Activated gamma-delta T cell treated with Interleukin-2 at 50 U/mL for 16 hours (primary cell): Measurements from ENCODE around the gene POU6F2.
"Not testable (repeated sequence)": the region's sequence is repeated elsewhere in the genome, so short reads cannot be mapped to it uniquely, and the experiment has no call there.

Source experiments
- DNase-seq: peaks from one replicate; pipeline ENCODE4 v3.0.0-alpha.2; 2020

The POU6F2 gene

DNA sequence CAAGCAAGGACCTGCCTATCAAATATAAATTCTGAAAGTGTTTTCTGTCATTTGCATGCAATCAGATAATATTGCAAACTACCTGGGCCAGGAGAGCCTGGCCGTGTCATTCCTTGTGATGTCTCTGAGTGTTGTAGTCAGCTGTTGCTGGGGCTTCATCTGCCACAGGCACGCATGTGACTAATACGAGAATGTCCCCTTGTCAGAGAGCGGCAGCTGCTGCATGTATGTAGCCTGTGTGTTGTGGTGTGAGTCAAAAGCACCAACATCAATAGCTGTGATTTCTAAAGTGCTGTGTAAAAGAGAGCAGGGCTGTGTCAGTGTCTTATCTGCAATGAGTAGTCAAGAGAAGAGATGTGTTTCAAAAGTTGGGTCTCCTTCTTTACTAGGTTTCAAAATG, 155.4 kb downstream of the POU6F2 start:
- DNase-seq: no peak

DNA sequence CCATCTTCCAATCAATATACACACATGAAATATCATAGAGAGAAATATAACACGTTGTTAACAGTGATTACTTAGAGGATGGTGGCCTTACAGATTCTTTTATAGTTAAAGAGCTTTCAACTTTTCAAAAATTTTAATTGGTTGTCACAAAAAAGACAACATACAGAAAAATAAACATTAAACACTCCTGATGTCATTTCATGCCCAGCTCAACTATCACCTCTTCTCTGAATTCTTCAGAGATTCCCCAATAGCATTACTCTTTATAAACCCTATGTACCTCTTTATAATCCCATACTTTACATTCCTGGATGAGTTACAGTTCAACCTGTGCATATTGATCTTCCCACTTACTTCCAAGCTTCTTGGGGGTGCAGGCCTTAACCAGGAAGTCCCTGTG, 159.8 kb downstream of the POU6F2 start:
- DNase-seq: no peak

DNA sequence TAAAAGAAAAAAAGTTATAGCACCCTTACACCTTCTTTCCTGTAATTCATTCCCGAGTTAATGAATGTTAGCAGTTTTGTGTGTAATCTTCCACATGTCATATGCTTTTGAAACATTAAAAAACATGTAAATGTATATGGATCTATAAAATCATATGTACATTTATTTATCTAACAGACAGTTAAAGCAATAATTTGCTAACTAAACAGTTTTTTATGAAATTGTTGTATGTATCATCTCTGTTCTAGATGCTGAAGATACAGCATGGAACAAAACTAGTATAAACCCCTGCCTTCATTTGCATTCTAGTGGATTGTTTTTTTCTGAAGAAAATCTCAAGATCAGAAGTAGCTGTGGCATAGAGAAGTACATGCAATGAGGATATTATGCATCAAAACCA, 165.0 kb downstream of the POU6F2 start:
- DNase-seq: no peak

DNA sequence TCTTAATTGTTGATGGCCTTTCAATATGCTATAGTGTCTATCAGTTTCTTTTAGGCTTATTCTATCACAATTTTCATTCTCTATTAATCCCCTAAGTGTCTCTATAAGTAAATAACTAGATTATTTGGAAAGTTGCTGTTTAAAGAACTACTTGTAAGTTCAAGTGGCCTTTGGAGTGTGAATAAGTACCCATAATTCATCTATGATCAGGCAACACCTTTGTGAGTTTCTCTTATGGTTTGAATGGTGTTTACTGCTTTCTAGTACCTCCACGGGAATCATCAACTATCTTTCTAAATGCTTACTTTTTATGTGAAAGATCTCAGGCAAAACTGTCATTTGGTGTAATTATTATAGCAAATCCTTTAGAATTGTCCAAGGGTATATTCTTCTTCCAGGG, 166.7 kb downstream of the POU6F2 start:
- no peak for DNase-seq

DNA sequence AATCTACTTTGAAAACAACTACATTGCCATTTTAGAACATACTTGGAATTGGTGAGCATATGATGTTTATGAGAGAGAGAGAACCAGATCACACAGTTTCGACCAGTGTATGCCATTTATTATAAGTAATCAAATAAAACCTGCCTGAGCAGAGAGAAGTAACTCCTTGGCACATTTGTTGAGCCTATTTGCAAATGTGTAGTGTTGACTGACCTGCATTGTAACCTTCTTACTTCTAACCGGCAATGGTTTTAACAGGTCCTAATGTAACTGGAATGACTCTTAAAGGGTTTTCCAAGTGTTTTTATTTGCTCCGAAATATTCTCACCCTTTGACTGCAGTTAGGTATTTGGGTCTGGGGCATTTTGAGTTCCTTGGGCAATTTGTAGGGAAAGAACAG, 167.6 kb downstream of the POU6F2 start:
- no peak for DNase-seq

DNA sequence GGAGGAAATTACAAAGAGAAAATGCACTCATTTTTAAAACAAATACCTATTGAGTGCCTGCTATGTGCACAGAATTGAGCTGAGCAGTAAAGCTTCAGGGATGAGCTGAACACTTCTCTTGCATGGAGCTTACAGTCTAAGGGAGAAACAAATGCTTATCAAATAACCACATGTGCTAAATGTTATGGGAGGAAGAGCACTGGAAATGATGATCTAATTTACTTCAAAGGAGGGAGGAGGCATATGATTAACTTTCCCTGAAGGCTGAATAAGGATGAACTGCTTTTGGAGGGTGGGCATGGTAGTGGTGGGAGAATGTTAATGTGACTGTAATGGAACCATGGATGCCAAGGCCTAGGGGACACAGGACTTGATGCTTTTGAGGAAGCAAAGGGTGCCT, 168.2 kb downstream of the POU6F2 start:
- DNase-seq: no peak

DNA sequence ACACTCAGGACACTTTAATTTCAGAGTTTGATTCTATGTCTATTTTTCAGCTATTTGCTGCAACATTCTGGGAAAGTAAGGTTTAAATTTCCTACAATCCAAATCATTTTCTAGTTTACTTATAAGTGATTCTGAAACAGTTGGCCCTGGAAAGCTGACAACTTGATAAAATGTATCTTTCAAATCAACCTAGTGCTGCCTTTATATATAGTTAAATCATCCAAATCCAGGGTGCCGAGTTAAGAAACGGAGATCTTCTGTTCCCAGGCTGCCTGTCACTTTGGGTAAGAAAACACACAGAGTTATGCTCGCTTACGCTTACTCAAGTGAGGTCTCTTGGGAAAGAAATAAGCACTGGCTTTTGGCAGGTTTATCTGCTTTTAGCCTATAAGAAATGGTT, 175.0 kb downstream of the POU6F2 start:
- no peak for DNase-seq

DNA sequence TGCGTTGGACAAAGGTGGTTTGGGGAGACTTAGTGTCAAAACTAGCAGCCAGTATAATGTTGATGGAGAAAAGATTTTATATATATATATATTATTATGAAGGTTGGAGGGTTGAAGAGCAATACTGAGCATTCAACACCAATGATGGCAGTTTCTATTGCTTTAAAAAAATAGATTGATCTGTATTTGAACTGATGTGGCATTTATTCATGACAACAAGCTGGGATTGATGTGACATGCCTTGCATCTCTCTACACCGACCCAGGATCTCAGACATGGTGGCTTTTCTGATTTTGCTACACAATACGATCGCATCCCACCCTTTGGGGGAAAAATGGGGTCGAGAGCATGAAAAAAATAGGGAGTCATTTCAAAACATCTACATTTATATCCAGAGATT, 175.4 kb downstream of the POU6F2 start:
- no peak for DNase-seq

DNA sequence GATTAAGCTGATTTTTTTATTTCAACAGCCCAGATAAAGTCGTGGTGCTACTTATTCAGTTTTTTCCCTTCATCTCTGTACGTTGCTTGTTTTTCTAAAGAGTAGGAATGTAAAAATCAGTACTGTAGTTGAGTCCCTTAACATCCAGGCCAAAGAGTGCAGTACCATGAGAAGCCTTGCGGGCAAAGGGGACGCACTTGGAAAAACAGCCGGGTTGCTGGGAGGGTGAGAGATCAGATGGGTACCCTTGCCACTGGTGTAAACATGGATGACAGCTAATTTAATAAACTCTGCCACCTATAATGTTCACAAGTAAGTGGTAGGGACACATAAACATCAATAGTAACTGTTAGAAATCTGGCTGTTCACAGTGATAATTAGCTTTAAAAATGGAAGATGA, 175.9 kb downstream of the POU6F2 start:
- DNase-seq: no peak

DNA sequence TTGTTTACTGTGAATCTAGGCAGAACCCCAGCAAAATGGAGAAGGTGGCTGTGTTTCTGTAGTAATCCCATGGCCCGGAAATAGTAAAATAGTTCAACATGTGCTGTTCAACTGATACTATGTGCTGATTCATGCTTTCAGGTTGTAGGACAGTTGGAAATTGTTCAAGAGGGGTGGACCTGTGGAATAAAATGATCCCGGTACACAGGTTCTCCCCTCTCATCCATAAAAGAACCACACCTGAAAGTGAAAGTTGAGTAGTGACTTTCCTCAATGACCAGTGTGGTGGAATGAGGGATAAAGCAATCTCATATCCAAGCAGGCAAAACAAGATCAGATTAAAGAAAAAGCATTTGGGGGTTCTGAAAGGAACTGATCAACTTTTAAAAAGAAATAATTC, 177.1 kb downstream of the POU6F2 start:
- DNase-seq: no peak

DNA sequence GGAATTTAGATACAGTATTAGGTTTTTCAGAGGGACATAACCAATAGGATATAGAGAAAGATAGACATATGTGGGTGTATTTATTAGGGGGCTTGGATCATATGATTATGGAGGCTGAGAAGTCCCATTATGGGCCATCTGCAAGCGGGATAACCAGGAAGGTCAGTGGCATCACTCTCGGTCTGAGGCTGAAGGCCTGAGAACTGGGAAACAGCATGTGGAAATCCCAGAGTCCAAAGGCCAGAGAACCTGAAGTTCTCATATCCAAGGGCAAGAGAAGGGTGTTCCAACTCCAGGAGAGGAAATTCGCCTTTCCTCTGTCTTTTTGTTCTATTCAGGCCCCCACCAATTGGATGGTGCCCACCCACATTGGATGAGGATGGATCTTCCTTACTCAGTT, 180.7 kb downstream of the POU6F2 start:
- no peak for DNase-seq

DNA sequence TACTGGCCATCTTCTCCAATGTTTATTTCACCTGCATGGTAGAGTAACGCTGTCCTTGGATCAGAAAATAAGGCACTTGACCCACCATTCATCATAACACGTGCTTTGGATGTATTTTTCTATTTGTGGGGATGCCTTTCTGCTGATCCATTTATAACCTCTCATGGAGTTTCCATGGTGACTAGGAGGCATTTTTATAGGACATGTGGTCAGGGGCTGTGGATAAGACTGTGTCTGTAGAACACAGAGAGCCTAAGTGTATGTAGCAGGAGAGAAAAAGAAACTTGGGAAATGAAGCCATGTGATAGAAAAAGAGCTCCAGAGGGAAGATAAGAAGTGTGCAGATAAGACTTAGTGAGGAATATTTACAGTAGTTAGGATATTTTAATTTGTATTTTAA, 184.2 kb downstream of the POU6F2 start:
- no peak for DNase-seq

DNA sequence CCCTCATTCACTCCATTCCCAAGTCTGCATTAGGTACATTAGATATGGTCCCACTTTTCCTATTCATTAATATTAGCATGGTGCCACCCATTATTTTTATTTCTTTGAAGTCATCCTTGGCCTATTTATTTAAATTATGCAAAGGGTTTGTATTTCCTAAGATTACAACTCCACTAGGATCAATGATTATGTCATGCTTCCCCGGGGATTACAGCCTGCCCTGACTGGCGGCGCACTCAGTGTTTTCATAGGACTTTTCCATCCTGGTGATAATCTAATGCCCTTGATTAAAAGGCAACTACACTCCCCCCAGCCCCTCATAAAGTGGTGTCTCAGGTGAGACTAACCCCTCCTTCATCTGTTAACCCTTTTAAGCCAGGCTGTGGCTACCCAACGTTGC, 187.2 kb downstream of the POU6F2 start:
- DNase-seq: no peak

DNA sequence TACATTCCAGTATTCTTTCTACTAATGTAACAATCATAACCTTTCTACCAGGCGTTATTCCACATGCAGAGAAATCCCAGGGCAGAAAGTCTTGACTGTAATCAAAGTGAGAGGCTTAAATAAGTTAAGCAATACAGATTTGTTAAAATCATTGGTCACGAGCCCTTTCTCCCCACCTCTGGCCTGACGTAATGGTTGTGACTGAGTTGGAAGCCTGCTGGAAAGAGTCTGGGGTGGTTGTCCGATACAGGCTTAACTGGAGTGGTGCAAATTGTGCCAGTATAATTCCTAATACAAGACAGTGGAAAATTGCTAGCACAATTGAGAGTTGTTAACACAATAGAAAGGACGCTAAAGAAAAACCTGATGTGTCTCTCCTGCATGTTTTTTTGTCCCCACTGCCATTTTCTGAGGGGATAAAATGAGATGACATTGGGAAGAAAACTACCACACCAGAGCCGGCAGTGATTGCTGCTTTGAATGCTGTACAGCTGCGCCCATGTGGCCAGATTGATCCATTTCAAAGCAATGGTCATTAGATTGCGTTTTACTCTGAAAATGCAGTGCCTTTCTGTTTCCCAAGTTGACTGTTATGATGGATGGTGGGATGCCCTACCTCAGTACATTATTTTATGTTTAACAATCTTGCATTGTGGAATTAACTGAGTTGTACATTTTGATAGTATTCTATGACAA, 190.8 kb downstream of the POU6F2 start:
- DNase-seq: no peak

DNA sequence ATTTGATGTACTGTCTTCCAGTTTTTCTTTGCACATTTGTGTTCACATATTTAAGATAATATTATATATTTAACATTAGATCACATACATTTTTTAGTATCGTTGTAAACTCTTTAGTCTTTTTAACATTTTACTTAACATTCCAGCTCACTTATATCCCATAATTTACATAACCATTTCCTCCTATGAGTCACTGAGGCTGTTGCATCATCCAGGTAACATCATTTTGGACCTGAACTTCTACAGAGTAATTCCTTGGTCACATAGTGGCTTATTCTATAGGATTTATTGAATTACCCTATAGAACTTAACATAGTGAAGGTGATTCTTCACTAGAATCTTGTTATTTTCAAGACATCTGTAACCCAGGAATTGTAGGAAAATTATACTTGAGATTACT, 194.4 kb downstream of the POU6F2 start:
- DNase-seq: no peak

DNA sequence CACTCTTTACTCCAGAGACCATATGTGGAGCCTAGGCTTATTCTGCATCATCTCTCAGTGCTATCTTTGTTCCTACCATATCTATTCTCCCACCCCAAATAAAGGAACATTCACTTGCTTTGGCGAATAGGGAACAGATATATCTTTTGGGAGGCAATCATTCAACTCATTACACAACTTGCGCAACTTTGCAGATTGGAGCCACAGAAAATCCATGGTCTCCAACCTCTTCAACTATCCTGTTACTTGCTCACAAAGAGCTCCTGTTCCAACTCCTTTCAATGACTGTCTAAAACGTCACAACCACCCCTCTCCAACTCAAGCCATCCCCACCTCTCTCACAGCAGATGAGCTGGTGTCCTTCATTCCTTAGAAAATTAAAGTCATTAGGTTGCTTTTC, 203.7 kb downstream of the POU6F2 start:
- DNase-seq: no peak

DNA sequence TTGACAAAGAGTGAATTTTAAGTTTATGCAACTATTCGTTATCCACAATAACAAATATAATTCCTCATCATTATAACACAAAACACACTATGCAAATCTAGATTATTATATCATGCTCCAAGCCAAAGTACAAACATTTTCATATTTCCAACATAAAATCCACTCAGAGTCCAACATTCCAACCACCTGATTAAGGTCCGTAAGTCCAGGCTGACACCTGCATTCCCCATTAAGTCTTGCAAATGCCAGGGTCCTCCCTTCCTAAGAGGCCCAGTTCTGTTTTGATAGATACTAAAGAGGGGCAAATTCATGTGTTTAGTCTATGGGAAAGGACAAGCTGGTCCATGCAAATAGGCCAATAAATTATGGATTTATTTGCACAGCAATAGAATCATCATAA, 206.1 kb downstream of the POU6F2 start:
- no peak for DNase-seq

DNA sequence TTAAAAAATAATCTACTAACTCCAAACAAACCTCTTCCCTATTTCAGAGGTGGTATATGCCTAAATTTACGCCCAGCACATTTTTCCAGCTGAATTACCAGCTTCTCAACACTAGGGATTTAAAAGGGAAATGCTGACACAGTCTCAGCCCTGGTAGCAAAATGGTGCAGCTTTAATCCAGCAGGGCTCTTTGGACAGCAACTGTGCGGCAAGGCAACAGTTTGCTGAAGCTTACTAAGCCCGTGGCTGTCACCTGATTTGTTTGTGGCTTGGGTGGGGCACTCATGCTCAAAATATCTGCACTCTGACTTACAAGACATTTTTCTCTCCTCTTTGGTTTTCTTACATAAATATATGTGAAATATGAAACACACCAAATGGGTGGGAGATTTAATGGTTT, 206.7 kb downstream of the POU6F2 start:
- no peak for DNase-seq

DNA sequence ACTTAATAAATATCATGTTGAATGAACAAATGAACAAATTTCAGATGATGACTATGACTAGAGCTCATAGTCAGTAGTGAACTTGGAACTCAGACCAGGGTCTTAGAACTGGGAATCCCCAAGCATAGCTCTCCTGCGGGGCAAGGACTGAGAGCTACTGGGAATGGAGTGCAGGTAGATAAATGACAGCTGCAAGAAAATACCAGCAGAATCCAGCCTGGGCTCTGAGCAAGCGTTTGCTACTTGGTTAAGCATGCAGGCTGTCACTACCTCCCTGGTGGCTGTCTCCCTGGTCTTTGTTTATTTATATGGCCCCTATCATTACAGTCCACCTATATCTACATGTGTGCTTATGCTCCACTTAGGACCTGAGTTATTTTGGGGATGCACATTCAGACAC, 208.4 kb downstream of the POU6F2 start:
- DNase-seq: no peak

DNA sequence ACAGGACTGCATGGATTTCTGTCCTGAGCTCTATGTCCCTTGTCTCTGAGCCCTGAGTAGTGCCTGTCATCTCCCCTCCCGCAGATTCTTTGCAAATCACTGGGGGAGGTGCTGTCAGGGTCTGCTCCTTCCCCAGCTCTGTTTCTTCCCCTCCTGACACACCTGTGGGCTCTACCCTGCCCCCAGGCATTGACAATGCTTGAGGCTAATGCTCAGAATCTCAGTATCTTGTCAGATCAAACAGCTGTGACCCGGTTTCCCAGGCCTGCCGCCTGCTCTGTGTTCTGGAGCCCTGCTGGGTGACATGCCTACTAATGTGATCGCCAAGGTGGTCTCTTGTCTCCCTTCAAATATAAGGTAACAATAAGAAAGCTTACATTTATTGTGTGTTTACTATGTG, 209.0 kb downstream of the POU6F2 start:
- no peak for DNase-seq

DNA sequence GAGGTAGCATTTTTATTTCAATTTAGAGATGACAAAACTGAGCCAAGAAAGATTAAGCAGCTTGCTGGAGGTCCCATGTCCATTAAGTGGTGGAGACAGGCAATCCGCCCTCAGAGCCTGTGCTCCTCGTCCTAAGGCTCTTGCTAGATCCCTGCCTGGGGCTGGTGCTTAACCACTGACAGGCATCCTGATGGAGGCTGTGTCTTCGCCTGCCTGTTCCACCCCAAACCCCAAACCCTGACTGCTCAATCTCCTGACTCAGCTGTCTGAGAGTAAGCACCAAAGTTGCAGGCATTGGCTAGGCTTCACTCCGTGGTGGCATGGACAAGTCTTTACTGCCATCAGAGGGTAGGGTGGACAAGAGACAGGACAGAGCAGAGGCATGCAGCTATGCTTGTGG, 209.4 kb downstream of the POU6F2 start:
- DNase-seq: no peak

DNA sequence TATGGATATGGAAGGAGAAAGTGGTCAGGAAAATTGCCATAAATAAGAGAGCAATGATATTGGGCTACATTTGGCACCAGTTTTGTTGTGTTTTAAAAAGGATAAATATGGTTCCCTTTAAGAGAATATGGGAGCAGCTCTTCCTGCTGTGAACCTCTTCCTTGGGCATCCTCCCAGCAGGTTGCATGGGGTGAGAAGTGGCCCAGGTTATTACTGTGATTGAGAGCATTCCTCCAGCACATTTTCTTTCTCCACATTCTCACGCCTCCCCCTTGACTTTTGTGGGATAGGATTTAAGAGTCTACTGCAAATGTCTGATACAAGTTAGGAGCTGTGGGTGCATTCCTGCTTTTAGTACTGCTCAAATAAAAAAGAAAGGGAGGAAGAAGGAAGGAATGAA, 214.8 kb downstream of the POU6F2 start:
- DNase-seq: no peak

DNA sequence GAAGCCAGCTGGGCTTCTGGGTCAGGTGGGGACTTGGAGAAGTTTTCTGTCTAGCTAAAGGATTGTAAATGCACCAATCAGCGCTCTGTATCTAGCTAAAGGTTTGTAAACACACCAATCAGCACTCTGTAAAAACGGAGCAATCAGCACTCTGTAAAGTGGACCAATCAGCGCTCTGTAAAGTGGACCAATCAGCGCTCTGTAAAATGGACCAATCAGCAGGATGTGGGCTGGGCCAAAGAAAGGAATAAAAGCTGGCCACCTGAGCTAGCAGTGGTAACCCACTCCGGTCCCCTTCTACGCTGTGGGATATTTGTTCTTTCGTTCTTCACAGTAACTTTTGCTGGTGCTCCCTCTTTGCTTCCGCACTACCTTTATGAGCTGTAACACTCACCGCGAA, 216.7 kb downstream of the POU6F2 start:
- not testable (repeated sequence) for DNase-seq

DNA sequence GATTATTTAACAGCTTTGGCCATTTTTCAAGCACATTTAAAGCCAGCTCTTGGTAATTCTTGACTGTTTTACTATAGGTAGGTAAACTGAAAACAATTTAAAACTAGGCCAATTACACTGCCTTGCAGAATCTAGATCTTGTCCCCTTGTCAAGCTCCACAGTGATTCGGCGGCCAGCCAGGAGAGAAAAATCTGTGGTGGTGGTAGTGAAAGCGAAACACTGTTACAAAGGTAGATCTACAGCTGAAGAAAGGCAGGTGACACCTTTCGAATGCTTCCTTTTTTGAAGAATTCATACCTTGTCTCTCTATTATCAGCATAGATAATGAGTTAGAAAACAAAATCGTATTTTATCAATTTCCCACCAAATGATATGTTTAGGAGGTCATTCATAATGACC, 218.3 kb downstream of the POU6F2 start:
- no peak for DNase-seq

DNA sequence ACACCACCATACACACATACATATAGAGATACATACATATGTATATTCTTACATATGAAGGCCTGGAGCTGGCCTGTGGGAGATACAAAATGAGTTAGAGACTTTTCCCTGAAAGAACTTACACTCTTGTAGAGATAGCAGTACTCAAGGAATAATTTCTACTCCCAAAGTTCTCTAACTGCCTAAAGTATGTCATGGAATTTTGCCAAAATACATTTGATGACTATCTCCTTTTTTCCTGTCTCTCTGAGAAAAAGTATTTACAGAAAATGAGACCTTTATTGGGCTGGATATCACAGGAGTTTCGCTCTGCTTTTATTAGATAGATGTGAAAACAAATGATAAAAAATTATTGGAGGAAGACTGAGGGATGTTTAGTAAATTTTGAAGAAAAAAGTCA, 220.1 kb downstream of the POU6F2 start:
- DNase-seq: no peak

DNA sequence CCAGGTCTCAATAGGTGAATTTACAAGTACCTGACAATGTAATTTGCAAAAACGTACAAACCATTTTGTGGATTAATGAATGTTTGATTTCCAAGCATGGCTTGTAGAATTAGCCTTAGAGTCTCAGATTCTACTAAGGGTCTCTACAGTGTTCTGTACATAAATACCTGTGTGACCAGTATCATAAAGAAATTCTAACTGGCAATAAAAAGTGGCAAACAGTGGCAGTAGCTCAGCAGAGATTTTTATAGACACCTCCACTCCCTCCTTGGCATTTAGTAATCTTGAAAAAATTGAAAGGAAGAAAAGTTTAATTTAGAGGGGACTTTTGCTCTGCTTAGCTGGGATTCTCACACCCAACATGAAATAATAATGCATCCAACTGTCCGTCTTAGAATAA, 220.8 kb downstream of the POU6F2 start:
- DNase-seq: no peak
